Common myeloid progenitor, CD34-positive (primary cell): ENCODE measurements around the gene VASN.

Source experiments
- CTCF ChIA-PET: fragments of 350-600 bp; sonication (Branson Sonifier 250); formaldehyde crosslinking; loops from one replicate; lab custom pipeline; 2021; ENCODE audit warnings: antibody characterized with exemption; lab: Charles Lee
- POLR2A ChIA-PET: fragments of 350-600 bp; sonication (Branson Sonifier 250); formaldehyde crosslinking; loops from one replicate; lab custom pipeline; 2021; ENCODE audit warnings: antibody characterized with exemption; lab: Charles Lee
- DNase-seq, 3 donors: peaks; one replicate each; pipeline versions ENCODE4 v3.0.0 to v3.0.0-alpha.2; 2013
- H3K27ac ChIP-seq, 2 experiments: 1 replicate in 1 of 2; 2 replicates in 1 of 2; pipeline ENCODE4 v1.7.0; 2013; ENCODE audit warnings: inconsistent platforms in 2 of 2, low read length in 2 of 2, mild to moderate bottlenecking in 2 of 2, low read depth in 1 of 2, moderate library complexity in 1 of 2; ENCODE audit not compliant: severe bottlenecking in 2 of 2, insufficient read depth in 1 of 2, poor library complexity in 1 of 2
- H3K27me3 ChIP-seq, 5 experiments: replicated peaks in 2 of 5; 1 replicate in 3 of 5; 2 replicates in 2 of 5; pipeline versions ENCODE4 v1.6.1 to v1.7.0; 2013; ENCODE audit warnings: low read length in 4 of 5, mild to moderate bottlenecking in 2 of 5, moderate library complexity in 2 of 5, inconsistent platforms in 1 of 5; ENCODE audit not compliant: insufficient read depth in 5 of 5, control insufficient read depth in 4 of 5
- H3K36me3 ChIP-seq, 4 experiments: 1 replicate in 2 of 4; 2 replicates in 2 of 4; pipeline versions ENCODE4 v1.6.1 to v1.7.0; 2013; ENCODE audit warnings: low read length in 3 of 4, control low read depth in 1 of 4, mild to moderate bottlenecking in 1 of 4; ENCODE audit not compliant: control insufficient read depth in 4 of 4, insufficient read depth in 4 of 4
- H3K4me1 ChIP-seq, 4 experiments: 1 replicate in 3 of 4; 2 replicates in 1 of 4; pipeline versions ENCODE4 v1.6.1 to v1.7.1; 2013; ENCODE audit warnings: low read length in 3 of 4, mild to moderate bottlenecking in 3 of 4, control low read depth in 1 of 4, inconsistent platforms in 1 of 4, moderate library complexity in 1 of 4; ENCODE audit not compliant: control insufficient read depth in 4 of 4, insufficient read depth in 4 of 4; ENCODE audit errors: control extremely low read depth in 1 of 4
- H3K4me3 ChIP-seq, 7 experiments: 1 replicate in 4 of 7; 2 replicates in 3 of 7; pipeline versions ENCODE4 v1.5.1 to v1.7.0; 2013; ENCODE audit warnings: mild to moderate bottlenecking in 7 of 7, low read length in 6 of 7, moderate library complexity in 6 of 7, inconsistent platforms in 2 of 7, low read depth in 2 of 7, control low read depth in 1 of 7; ENCODE audit not compliant: insufficient read depth in 4 of 7, control insufficient read depth in 1 of 7; ENCODE audit errors: extremely low read depth in 1 of 7
- H3K9me3 ChIP-seq, 5 experiments: 1 replicate in 4 of 5; 2 replicates in 1 of 5; pipeline versions ENCODE4 v1.6.1 to v1.7.1; 2013; ENCODE audit warnings: low read length in 4 of 5, mild to moderate bottlenecking in 2 of 5, inconsistent platforms in 1 of 5, low read depth in 1 of 5, moderate library complexity in 1 of 5; ENCODE audit not compliant: control insufficient read depth in 4 of 5, insufficient read depth in 2 of 5; ENCODE audit errors: control extremely low read depth in 1 of 5
- WGBS: methylation state at CpG from one replicate; pipeline ENCODE4 v1.1.5; 2013; ENCODE audit not compliant: insufficient coverage; 5-methylcytosine and 5-hydroxymethylcytosine counted together

Gene VASN

DNA sequence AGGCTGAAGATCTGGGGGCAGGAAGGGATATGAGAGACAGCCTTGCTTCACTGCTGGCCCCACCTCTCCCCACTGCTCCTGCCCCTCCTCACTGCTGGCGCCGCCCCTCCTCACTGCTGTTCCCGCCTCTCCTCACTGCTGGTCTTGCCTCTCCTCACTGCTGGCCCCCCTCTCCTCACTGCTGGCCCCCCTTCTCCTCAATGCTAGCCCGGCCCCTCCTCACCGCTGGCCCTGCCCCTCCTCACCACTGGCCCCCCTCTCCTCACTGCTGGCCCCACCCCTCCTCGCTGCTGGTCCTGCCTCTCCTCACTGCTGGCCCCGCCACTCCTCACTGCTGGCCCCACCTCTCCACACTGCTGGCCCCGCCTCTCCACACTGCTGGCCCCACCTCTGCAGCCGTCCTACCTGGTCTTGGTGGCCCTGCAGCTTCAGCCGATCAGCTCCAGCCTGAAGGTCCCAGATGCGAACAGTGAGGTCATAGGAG, 11.1 kb upstream of the VASN start:
- Histone ChIP-seq H3K9me3 (no peaks in the 10 kb centered on the region), H3K36me3 (peaks cover 0 to 78% (median 45%) of the 10 kb centered on the region in 4 experiments), H3K4me1 (no peaks in the 10 kb centered on the region), H3K4me3 (no peak overlapping the region), H3K27me3 (no peaks in the 10 kb centered on the region), H3K27ac (no peak overlapping the region)
- WGBS = 93% methylated on average over 8 of the region's 11 CpGs
- DNase-seq = peak in 1 of 3 donors; percentile 29
- ChIA-PET CTCF (interaction anchor here (0.7 to 3.6 kb wide), 4 partner anchors 15 to 42 kb away, joined by 3 to 31 read pairs (median 3); no protein-coding TSS in a partner anchor), POLR2A (interaction anchor here (1.8 kb wide), 1 partner anchor 22 kb away, joined by 3 read pairs; no protein-coding TSS in a partner anchor)

DNA sequence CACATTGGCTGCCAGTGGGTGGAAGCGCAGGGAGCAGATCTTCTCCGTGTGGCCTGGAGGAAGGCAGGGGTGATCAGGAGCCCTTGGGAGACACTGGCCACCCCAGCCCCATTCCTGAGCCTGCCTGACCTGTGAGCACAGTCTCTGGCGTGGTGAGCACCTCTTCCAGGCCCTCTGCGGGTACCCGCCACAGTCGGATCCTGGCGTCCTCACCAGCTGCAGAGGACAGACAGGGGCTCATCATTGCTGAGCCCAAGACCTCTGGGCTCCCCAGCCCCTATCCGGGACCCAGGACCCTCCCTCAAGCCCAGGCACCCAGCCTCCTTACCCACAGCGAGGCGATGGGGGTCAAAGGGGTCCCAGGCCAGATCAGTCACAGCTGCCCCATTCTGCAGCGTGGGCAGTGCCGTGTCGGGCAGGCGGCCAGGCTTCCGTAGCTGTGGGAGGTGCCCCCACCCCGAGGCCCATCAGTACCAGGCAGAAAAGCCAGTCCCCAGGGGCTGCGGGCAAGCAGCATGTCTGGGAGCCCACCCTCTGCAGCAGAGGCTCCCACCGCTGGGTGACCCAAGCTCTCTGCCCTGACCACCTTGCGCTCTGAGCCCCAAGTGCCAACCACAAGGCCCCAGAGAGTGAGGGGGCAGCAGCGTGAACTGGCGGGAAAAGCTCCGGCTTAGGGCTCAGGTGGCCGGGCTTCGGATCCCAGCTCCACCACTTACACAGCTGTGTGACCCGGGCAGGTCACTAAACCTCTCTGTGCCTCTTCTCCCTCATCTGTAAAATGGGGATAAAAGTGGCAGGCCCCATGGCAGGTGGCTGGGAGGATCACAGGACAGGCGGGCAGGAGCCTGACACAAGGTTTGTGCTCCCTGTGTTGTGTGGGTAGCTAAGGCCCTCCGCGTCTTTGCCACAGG, 10.4 kb upstream of the VASN start:
- Histone ChIP-seq H3K4me3 (no peak overlapping the region), H3K9me3 (no peaks in the 10 kb centered on the region), H3K27ac (no peak overlapping the region), H3K4me1 (no peaks in the 10 kb centered on the region), H3K36me3 (peaks cover 0 to 81% (median 47%) of the 10 kb centered on the region in 4 experiments), H3K27me3 (no peaks in the 10 kb centered on the region)
- POLR2A ChIA-PET = interaction anchor here (1.8 kb wide), 1 partner anchor 21 kb away, joined by 3 read pairs; no protein-coding TSS in a partner anchor
- DNase-seq = no peak
- CTCF ChIA-PET = interaction anchor here (1.2 to 3.6 kb wide), 4 partner anchors 14 to 42 kb away, joined by 3 to 31 read pairs (median 3); no protein-coding TSS in a partner anchor
- WGBS = 95% methylated on average over 21 of the region's 28 CpGs

DNA sequence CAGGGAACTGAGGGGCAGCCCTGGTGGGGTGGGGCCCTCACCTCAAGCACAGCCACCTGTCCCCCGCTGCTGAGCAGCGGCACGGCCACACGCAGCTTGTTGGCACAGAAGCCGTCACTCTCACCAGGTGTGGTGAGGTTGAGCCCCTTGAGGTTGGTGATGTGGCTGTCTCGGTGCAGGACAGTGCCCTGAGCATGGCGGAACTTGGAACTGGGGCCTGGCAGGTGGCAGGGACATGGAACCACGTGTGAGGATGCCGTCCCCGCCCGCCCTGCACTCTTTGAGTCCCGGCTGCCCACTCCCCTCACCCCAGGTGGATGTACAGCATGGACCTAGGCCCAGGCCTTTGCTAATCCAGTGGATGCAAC, 9.7 kb upstream of the VASN start:
- Histone ChIP-seq H3K4me3 (no peak overlapping the region), H3K27ac (no peak overlapping the region), H3K9me3 (no peaks in the 10 kb centered on the region), H3K36me3 (peaks cover 0 to 79% (median 45%) of the 10 kb centered on the region in 4 experiments), H3K27me3 (no peaks in the 10 kb centered on the region), H3K4me1 (no peaks in the 10 kb centered on the region)
- ChIA-PET POLR2A (interaction anchor here (0.6 kb wide), 1 partner anchor 12 kb away, joined by 5 read pairs; no protein-coding TSS in a partner anchor), CTCF (interaction anchor here (1.2 to 3.6 kb wide), 3 partner anchors 14 to 41 kb away, joined by 3 to 31 read pairs (median 3); no protein-coding TSS in a partner anchor)
- DNase-seq = no peak
- 98% methylated on average over 12 of the region's 12 CpGs for WGBS

DNA sequence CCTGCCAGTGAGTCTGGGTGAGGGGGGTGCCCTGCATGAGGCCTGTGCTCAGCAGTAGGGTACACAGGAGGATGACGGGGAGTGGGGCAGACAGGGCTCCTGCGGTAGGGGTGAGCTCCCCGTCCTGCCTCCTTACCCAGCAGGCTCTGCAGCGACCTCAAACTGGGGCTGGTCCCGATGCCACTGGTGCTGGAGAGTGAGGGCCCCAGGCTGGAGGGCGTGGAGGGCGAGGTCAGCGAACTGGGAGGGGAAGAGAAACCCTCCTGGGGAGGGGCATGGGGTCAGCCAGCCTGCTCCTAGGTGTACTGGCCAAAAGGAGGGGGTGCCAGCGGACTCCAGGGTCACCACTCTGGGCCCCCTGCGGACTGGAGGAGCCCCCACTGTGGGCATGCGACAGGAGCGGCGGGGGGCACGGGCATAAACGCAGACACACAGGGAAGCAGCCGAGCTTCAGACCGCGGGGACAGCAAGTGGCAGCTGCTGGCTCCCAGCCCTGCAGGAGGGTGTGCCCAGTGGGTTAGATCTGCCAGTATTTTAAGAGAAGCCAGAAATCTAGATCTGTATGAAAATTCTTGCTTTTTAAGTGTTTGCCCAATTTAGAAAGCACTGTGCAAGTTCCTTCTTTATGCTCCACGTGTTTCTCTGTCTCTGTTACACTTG, 9.0 kb upstream of the VASN start:
- CTCF ChIA-PET = interaction anchor here (1.0 kb wide), 1 partner anchor 38 kb away, joined by 3 read pairs; no protein-coding TSS in a partner anchor

DNA sequence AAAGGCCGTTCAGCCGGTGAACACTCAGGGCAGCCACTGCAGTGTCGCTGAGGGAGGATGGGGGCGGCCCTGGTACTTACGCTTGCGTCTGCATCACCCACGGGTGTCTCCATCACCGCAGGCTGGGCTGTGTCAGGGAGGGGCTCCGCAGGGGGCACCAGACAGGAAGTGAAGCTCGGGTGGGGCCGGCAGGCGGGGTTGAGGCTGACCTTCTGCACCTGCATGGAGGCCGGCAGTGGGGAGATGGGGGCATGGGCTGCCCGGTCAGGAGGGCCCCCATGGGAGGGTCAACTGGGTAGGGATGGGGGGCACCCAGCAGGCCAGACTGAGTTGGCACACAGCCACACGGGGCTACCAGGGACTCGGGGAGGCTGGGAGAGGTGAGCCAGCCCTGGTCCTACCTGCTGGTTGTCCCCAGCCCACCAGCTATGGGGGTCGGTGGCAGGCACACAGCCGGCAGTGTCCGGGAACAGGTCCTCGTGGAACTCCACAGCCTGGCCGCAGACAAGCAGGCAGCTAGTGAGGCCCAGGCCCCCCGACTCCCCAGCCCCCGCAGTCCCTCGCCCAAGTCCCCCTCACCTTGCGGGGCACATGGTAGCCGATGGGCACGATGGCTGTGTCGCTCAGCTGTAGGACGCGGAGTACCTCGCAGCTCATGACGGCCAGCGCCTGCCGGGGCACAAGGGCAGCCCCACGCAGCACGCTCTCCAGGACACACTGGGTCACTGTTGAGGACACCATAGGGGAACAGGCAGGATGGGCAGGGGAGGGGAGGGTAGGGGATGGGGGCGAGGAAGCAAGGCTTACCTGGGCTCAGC, 7.2 kb upstream of the VASN start:
- CTCF ChIA-PET = interaction anchor here (1.0 to 2.2 kb wide), 3 partner anchors 11 to 45 kb away, joined by 3 to 12 read pairs (median 3); no protein-coding TSS in a partner anchor
- POLR2A ChIA-PET = no interaction called here
- no peaks in the 10 kb centered on the region for H3K4me1 ChIP-seq
- no peaks in the 10 kb centered on the region for H3K27me3 ChIP-seq
- no peak overlapping the region for H3K4me3 ChIP-seq
- no peak overlapping the region for H3K27ac ChIP-seq
- 94% methylated on average over 32 of the region's 37 CpGs for WGBS
- no peak for DNase-seq
- H3K36me3 ChIP-seq = peaks cover 0 to 70% (median 41%) of the 10 kb centered on the region in 4 experiments
- no peaks in the 10 kb centered on the region for H3K9me3 ChIP-seq

More for the DNA sequence above, 9.0 kb upstream of the VASN start:
- no peak overlapping the region for H3K27ac ChIP-seq
- no peak overlapping the region for H3K4me3 ChIP-seq
- 97% methylated on average over 16 of the region's 19 CpGs for WGBS
- DNase-seq = no peak
- H3K27me3 ChIP-seq = no peaks in the 10 kb centered on the region
- peaks cover 0 to 81% (median 47%) of the 10 kb centered on the region in 4 experiments for H3K36me3 ChIP-seq
- POLR2A ChIA-PET = interaction anchor here (0.6 kb wide), 1 partner anchor 13 kb away, joined by 5 read pairs; no protein-coding TSS in a partner anchor
- no peaks in the 10 kb centered on the region for H3K9me3 ChIP-seq
- no peaks in the 10 kb centered on the region for H3K4me1 ChIP-seq

DNA sequence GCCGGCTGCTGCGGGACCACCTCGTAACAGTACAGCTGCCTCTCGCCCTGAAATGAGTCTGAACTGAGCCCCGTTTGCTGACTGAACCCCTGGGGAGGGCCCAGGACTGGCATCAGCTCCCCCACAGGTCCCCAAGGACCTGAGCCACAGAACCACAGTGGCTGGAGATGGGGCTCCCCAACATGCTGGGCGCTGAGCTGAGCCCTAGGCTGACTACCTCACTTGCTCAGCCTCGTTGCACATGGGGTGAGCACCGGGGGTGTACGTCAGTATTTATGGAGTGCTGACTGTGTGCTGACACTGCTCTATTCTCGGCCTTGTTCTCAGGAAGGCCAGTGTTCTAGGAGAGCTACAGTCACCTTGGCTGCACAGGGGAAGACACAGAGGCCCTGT, 6.6 kb upstream of the VASN start:
- Histone ChIP-seq H3K27me3 (no peaks in the 10 kb centered on the region), H3K36me3 (peaks cover 0 to 68% (median 40%) of the 10 kb centered on the region in 4 experiments), H3K9me3 (no peaks in the 10 kb centered on the region), H3K27ac (no peak overlapping the region), H3K4me3 (no peak overlapping the region), H3K4me1 (no peaks in the 10 kb centered on the region)
- 95% methylated on average over 10 of the region's 10 CpGs for WGBS
- ChIA-PET CTCF (interaction anchor here (1.0 to 2.2 kb wide), 3 partner anchors 11 to 44 kb away, joined by 3 to 12 read pairs (median 3); no protein-coding TSS in a partner anchor), POLR2A (interaction anchor here (0.6 kb wide), 1 partner anchor 25 kb away, joined by 5 read pairs; no protein-coding TSS in a partner anchor)
- DNase-seq = no peak
